Lower lobe of right lung (tissue), 2 donors: ENCODE results near the gene DARS2. TPM values are rescaled to one million over a fixed set of nuclear protein-coding genes. Genes with fewer than 3 reads are reported as not detected.

Experiments
- ATAC-seq, 2 donors: fragments of 200-7000 bp; cut with Tn5 transposase; one replicate each; pipeline ENCODE4 v1.9.1; 2020 to 2022; ENCODE audit warnings: mild to moderate bottlenecking in 2 of 2, moderate library complexity in 2 of 2
- DNase-seq: peaks from one replicate; pipeline ENCODE4 v3.0.0-alpha.2; 2020
- H3K27ac ChIP-seq: fragments of 200-600 bp; one replicate; pipeline ENCODE4 v1.8.0; 2022
- H3K27me3 ChIP-seq: fragments of 200-600 bp; one replicate; pipeline ENCODE4 v1.8.0; 2022; ENCODE audit warnings: low read depth
- H3K36me3 ChIP-seq: fragments of 200-600 bp; one replicate; pipeline ENCODE4 v1.8.0; 2022; ENCODE audit warnings: mild to moderate bottlenecking
- H3K4me1 ChIP-seq: fragments of 200-600 bp; one replicate; pipeline ENCODE4 v1.8.0; 2022
- H3K4me3 ChIP-seq: fragments of 200-600 bp; one replicate; pipeline ENCODE4 v1.8.0; 2022; ENCODE audit warnings: mild to moderate bottlenecking
- H3K9me3 ChIP-seq: fragments of 200-600 bp; one replicate; pipeline ENCODE4 v1.8.0; 2022
- CTCF ChIP-seq: fragments of 200-600 bp; IDR thresholded peaks from one replicate; pipeline ENCODE4 v1.8.0; 2022; ENCODE audit warnings: antibody characterized with exemption, mild to moderate bottlenecking
- intact Hi-C: fragments of 100-400 bp; cut with DNase I; formaldehyde crosslinking; loops from one replicate; pipeline ENCODE4 v1.11.0; 2022
- total RNA-seq: library from RNA; stranded (reverse); fragmentation: NEBNext Ultra II Directional; extraction: Animal tissue kit (Norgen Biotek cat#: 25700); gene quantifications from one replicate; pipeline ENCODE4 v1.2.1, GENCODE V29; 2021
- donor health status: DM: no; HTN: yes; CAD: no; lungs with severe emphysema.

DARS2 gene
- total RNA-seq, 1 donor from 2014 or later: 17.1 TPM

- DNase-seq (no peak), ATAC-seq (no peak)
- Histone ChIP-seq H3K4me3 (no peak overlapping the region), H3K9me3 (no peaks in the 10 kb centered on the region), H3K36me3 (peaks cover 25% of the 10 kb centered on the region), H3K27ac (no peak overlapping the region), H3K4me1 (peaks cover 10% of the 10 kb centered on the region), H3K27me3 (no peaks in the 10 kb centered on the region)
- intact Hi-C loops: no loop called here
- TF ChIP-seq CTCF: no peak
These were observed 3.1 kb downstream of the DARS2 start for GRCh38 chr1:173827611-173828010.

GRCh38 chr1:173832748-173833147 is 8.3 kb downstream of the DARS2 start:
- TF ChIP-seq CTCF: no peak
- intact Hi-C loops: no loop called here
- ATAC-seq (no peak), DNase-seq (no peak)
- Histone ChIP-seq H3K27me3 (no peaks in the 10 kb centered on the region), H3K4me1 (no peaks in the 10 kb centered on the region), H3K36me3 (peaks cover 77% of the 10 kb centered on the region), H3K27ac (no peak overlapping the region), H3K9me3 (no peaks in the 10 kb centered on the region), H3K4me3 (no peak overlapping the region)

GRCh38 chr1:173852105-173852504 is 27.6 kb downstream of the DARS2 start:
- TF ChIP-seq CTCF: no peak
- H3K27ac ChIP-seq: no peak overlapping the region
- no peaks in the 10 kb centered on the region for H3K27me3 ChIP-seq
- peaks cover 62% of the 10 kb centered on the region for H3K36me3 ChIP-seq
- DNase-seq (no peak), ATAC-seq (no peak)
- no peaks in the 10 kb centered on the region for H3K9me3 ChIP-seq
- H3K4me3 ChIP-seq: no peak overlapping the region
- peaks cover 14% of the 10 kb centered on the region for H3K4me1 ChIP-seq
- intact Hi-C loops: no loop called here

GRCh38 chr1:173853074-173853473 is 28.6 kb downstream of the DARS2 start:
- Histone ChIP-seq H3K4me1 (peaks cover 14% of the 10 kb centered on the region), H3K27ac (peak overlapping the region; percentile 37), H3K9me3 (no peaks in the 10 kb centered on the region), H3K27me3 (no peaks in the 10 kb centered on the region), H3K36me3 (peaks cover 63% of the 10 kb centered on the region), H3K4me3 (no peak overlapping the region)
- TF ChIP-seq CTCF: no peak
- ATAC-seq (peak; percentile 73 to 79), DNase-seq (no peak)
- intact Hi-C loops: no loop called here

- H3K27ac ChIP-seq: no peak overlapping the region
- H3K4me1 ChIP-seq: peaks cover 14% of the 10 kb centered on the region
- no peak for ATAC-seq
- peaks cover 73% of the 10 kb centered on the region for H3K36me3 ChIP-seq
- no peak for DNase-seq
- H3K27me3 ChIP-seq: no peaks in the 10 kb centered on the region
- no peak overlapping the region for H3K4me3 ChIP-seq
- intact Hi-C loops: no loop called here
- no peaks in the 10 kb centered on the region for H3K9me3 ChIP-seq
- TF ChIP-seq CTCF: no peak
These were observed 31.5 kb downstream of the DARS2 start for GRCh38 chr1:173856014-173856413.

GRCh38 chr1:173856903-173857302 is 32.4 kb downstream of the DARS2 start:
- DNase-seq (no peak), ATAC-seq (no peak)
- H3K9me3 ChIP-seq: no peaks in the 10 kb centered on the region
- H3K4me3 ChIP-seq: no peak overlapping the region
- H3K36me3 ChIP-seq: peaks cover 76% of the 10 kb centered on the region
- no peak overlapping the region for H3K27ac ChIP-seq
- H3K4me1 ChIP-seq: peaks cover 14% of the 10 kb centered on the region
- no peak for TF ChIP-seq CTCF
- no peaks in the 10 kb centered on the region for H3K27me3 ChIP-seq
- intact Hi-C loops: no loop called here
